ENCODE data around the gene EML4.

- TF ChIP-seq CTCF (conservative IDR thresholded peaks at IDR 0.05) (no peak), EZH2 (IDR thresholded peaks at IDR 0.05; ENCODE audit: low read depth) (no peak)
Observed at GRCh38 chr2:42223855-42224268, 54.7 kb downstream of the EML4 start.
